ENCODE measurements around the gene DOCK9. TPM values are rescaled to one million over a fixed set of nuclear protein-coding genes. Genes with fewer than 3 reads are reported as not detected.

DOCK9 gene
- total RNA-seq, 1 experiment from 2014 or later: 30.5 TPM

GRCh38 chr13:98825659-98826058 lies 152.2 kb downstream of the DOCK9 start:
- ATAC-seq (no peak), DNase-seq (ENCODE audit: low read depth, low spot score) (no peak)
- H3K4me3 ChIP-seq (ENCODE audit: low read depth in 2 of 2, low read length in 2 of 2): no peak overlapping the region
- no peaks in the 10 kb centered on the region for H3K27me3 ChIP-seq (ENCODE audit: control insufficient read depth, insufficient read depth, low read length)
- POLR2A ChIA-PET: no interaction called here
- no TSS peak for BruUV-seq (replicated peaks)
- CTCF ChIA-PET: no interaction called here
- H3K9me3 ChIP-seq (ENCODE audit: control insufficient read depth, insufficient read depth, low read depth, low read length): no peaks in the 10 kb centered on the region
- H3K27ac ChIP-seq (ENCODE audit: low read length): no peak overlapping the region
- no peaks in the 10 kb centered on the region for H3K36me3 ChIP-seq (ENCODE audit: control insufficient read depth, insufficient read depth, low read length)
- intact Hi-C loops (cut with micrococcal nuclease; ENCODE audit: unreplicated experiment) (no loop called here), in situ Hi-C loops (cut with HindIII; ENCODE audit: low pct_unique_long_range_greater_than_20kb, low sequenced_read_pairs) (no loop called here)
- H3K4me1 ChIP-seq (ENCODE audit: control insufficient read depth, insufficient read depth, low read length): no peaks in the 10 kb centered on the region
- TF ChIP-seq TCF7L2 (IDR thresholded peaks at IDR 0.05; ENCODE audit: low read depth, low read length): no peak
- TF ChIP-seq, protein P1, sequence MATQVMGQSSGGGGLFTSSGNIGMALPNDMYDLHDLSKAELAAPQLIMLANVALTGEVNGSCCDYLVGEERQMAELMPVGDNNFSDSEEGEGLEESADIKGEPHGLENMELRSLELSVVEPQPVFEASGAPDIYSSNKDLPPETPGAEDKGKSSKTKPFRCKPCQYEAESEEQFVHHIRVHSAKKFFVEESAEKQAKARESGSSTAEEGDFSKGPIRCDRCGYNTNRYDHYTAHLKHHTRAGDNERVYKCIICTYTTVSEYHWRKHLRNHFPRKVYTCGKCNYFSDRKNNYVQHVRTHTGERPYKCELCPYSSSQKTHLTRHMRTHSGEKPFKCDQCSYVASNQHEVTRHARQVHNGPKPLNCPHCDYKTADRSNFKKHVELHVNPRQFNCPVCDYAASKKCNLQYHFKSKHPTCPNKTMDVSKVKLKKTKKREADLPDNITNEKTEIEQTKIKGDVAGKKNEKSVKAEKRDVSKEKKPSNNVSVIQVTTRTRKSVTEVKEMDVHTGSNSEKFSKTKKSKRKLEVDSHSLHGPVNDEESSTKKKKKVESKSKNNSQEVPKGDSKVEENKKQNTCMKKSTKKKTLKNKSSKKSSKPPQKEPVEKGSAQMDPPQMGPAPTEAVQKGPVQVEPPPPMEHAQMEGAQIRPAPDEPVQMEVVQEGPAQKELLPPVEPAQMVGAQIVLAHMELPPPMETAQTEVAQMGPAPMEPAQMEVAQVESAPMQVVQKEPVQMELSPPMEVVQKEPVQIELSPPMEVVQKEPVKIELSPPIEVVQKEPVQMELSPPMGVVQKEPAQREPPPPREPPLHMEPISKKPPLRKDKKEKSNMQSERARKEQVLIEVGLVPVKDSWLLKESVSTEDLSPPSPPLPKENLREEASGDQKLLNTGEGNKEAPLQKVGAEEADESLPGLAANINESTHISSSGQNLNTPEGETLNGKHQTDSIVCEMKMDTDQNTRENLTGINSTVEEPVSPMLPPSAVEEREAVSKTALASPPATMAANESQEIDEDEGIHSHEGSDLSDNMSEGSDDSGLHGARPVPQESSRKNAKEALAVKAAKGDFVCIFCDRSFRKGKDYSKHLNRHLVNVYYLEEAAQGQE (IDR thresholded peaks at IDR 0.05; ENCODE audit: insufficient read depth in 1 of 2, low read depth in 2 of 2, low read length in 1 of 2): no peak
- TF ChIP-seq, protein P2, sequence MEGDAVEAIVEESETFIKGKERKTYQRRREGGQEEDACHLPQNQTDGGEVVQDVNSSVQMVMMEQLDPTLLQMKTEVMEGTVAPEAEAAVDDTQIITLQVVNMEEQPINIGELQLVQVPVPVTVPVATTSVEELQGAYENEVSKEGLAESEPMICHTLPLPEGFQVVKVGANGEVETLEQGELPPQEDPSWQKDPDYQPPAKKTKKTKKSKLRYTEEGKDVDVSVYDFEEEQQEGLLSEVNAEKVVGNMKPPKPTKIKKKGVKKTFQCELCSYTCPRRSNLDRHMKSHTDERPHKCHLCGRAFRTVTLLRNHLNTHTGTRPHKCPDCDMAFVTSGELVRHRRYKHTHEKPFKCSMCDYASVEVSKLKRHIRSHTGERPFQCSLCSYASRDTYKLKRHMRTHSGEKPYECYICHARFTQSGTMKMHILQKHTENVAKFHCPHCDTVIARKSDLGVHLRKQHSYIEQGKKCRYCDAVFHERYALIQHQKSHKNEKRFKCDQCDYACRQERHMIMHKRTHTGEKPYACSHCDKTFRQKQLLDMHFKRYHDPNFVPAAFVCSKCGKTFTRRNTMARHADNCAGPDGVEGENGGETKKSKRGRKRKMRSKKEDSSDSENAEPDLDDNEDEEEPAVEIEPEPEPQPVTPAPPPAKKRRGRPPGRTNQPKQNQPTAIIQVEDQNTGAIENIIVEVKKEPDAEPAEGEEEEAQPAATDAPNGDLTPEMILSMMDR (IDR thresholded peaks at IDR 0.05): no peak
- TF ChIP-seq POLR2AphosphoS5 (IDR thresholded peaks at IDR 0.05; ENCODE audit: low read depth, low read length): no peak
- TF ChIP-seq SIN3A (IDR thresholded peaks at IDR 0.05; ENCODE audit: borderline replicate concordance, insufficient read depth, low read depth, low read length): no peak

GRCh38 chr13:98824376-98825160 lies 153.3 kb downstream of the DOCK9 start:
- TF ChIP-seq TCF7L2 (IDR thresholded peaks at IDR 0.05; ENCODE audit: low read depth, low read length) (no peak), SIN3A (IDR thresholded peaks at IDR 0.05; ENCODE audit: borderline replicate concordance, insufficient read depth, low read depth, low read length) (no peak), POLR2AphosphoS5 (IDR thresholded peaks at IDR 0.05; ENCODE audit: low read depth, low read length) (no peak)
- TF ChIP-seq, protein P1 (IDR thresholded peaks at IDR 0.05; ENCODE audit: insufficient read depth in 1 of 2, low read depth in 2 of 2, low read length in 1 of 2): no peak
- TF ChIP-seq, protein P2 (IDR thresholded peaks at IDR 0.05): no peak
- ChIA-PET CTCF (no interaction called here), POLR2A (no interaction called here)
- H3K4me3 ChIP-seq (ENCODE audit: low read depth in 2 of 2, low read length in 2 of 2): no peak overlapping the region
- no peak for DNase-seq (ENCODE audit: low read depth, low spot score)
- in situ Hi-C loops (cut with HindIII; ENCODE audit: low pct_unique_long_range_greater_than_20kb, low sequenced_read_pairs): no loop called here
- intact Hi-C loops (cut with micrococcal nuclease; ENCODE audit: unreplicated experiment): no loop called here
- ATAC-seq: no peak
- no peaks in the 10 kb centered on the region for H3K27me3 ChIP-seq (ENCODE audit: control insufficient read depth, insufficient read depth, low read length)
- H3K4me1 ChIP-seq (ENCODE audit: control insufficient read depth, insufficient read depth, low read length): no peaks in the 10 kb centered on the region
- no peaks in the 10 kb centered on the region for H3K36me3 ChIP-seq (ENCODE audit: control insufficient read depth, insufficient read depth, low read length)
- BruUV-seq (replicated peaks): no TSS peak
- no peaks in the 10 kb centered on the region for H3K9me3 ChIP-seq (ENCODE audit: control insufficient read depth, insufficient read depth, low read depth, low read length)
- no peak overlapping the region for H3K27ac ChIP-seq (ENCODE audit: low read length)

All from Panc1 (cell line).